Esophagus muscularis mucosa (tissue), 4 donors: Measurements from ENCODE around the gene GDA. TPM values are rescaled to one million over a fixed set of nuclear protein-coding genes. Genes with fewer than 3 reads are reported as not detected.

ENCODE experiments used
- DNase-seq: peaks from one replicate; pipeline ENCODE4 v3.0.0-alpha.2; 2017; ENCODE audit errors: extremely low spot score
- H3K27ac ChIP-seq, 4 donors: fragments of 200-600 bp; sonication (generic); replicated peaks in 1 of 4; 1 replicate in 3 of 4; 2 replicates in 1 of 4; pipeline ENCODE4 v1.5.1; 2016 to 2019; ENCODE audit warnings: mild to moderate bottlenecking in 1 of 4
- H3K27me3 ChIP-seq, 4 donors: fragments of 200-600 bp; sonication (generic); one replicate each; pipeline versions ENCODE4 v1.5.1 to v1.6.0; 2016 to 2019
- H3K36me3 ChIP-seq, 4 donors: fragments of 200-600 bp; sonication (generic); one replicate each; pipeline ENCODE4 v1.5.1; 2016 to 2019
- H3K4me1 ChIP-seq, 4 donors: fragments of 200-600 bp; sonication (generic); one replicate each; pipeline ENCODE4 v1.5.1; 2016 to 2019
- H3K4me3 ChIP-seq, 4 donors: fragments of 200-600 bp; sonication (generic); 1 replicate in 2 of 4; 2 replicates in 2 of 4; pipeline ENCODE4 v1.5.1; 2016 to 2019; ENCODE audit warnings: mild to moderate bottlenecking in 4 of 4, moderate library complexity in 1 of 4
- H3K9me3 ChIP-seq, 4 donors: fragments of 200-600 bp; sonication (generic); 1 replicate in 3 of 4; 2 replicates in 1 of 4; pipeline ENCODE4 v1.5.1; 2016 to 2019
- EP300 ChIP-seq: sonication (generic); formaldehyde crosslinking; IDR thresholded peaks from one replicate; pipeline ENCODE4 v1.6.1; 2017; ENCODE audit warnings: antibody characterized with exemption
- POLR2A ChIP-seq: fragments of 450-650 bp; IDR thresholded peaks from one replicate; pipeline ENCODE4 v1.6.1; 2017; ENCODE audit warnings: antibody characterized with exemption, moderate library complexity, mild to moderate bottlenecking, low read depth
- POLR2AphosphoS5 ChIP-seq, 2 donors: sonication (generic); formaldehyde crosslinking; IDR thresholded peaks; one replicate each; pipeline ENCODE4 v1.6.1; 2017; ENCODE audit warnings: antibody characterized with exemption in 2 of 2
- WGBS: methylation state at CpG from one replicate; pipeline ENCODE4 v1.1.5; 2018; 5-methylcytosine and 5-hydroxymethylcytosine counted together
- intact Hi-C: fragments of 100-400 bp; cut with DNase I; formaldehyde crosslinking; loops from one replicate; pipeline ENCODE4 v1.15.1; 2023
- total RNA-seq, 4 donors: library from RNA; depleted of rRNA; stranded (reverse); fragments of >200 nt; gene quantifications; one replicate each; pipeline versions ENCODE4 v1.1.0 to v1.2.1, GENCODE V29; 2016
- TF ChIP-seq, protein P1 (sequence below), 3 experiments: fragments of 200-600 bp in 2 of 3; fragments of 450-650 bp in 1 of 3; sonication (generic) in 2 of 3; IDR thresholded peaks; one replicate each; pipeline ENCODE4 v1.5.1; 2017 to 2019; ENCODE audit warnings: antibody characterized with exemption in 3 of 3, mild to moderate bottlenecking in 2 of 3, moderate library complexity in 1 of 3

GDA gene
- total RNA-seq, 4 donors from 2014 or later = not detected

GRCh38 chr9:72128526-72128925, 20.7 kb upstream of the GDA start:
- no peaks in the 10 kb centered on the region for H3K36me3 ChIP-seq
- H3K27me3 ChIP-seq = no peaks in the 10 kb centered on the region
- H3K4me3 ChIP-seq = no peak overlapping the region
- no peak for TF ChIP-seq EP300
- TF ChIP-seq POLR2A = no peak
- no peak for TF ChIP-seq POLR2AphosphoS5 (IDR thresholded peaks at IDR 0.05)
- TF ChIP-seq, protein P1, sequence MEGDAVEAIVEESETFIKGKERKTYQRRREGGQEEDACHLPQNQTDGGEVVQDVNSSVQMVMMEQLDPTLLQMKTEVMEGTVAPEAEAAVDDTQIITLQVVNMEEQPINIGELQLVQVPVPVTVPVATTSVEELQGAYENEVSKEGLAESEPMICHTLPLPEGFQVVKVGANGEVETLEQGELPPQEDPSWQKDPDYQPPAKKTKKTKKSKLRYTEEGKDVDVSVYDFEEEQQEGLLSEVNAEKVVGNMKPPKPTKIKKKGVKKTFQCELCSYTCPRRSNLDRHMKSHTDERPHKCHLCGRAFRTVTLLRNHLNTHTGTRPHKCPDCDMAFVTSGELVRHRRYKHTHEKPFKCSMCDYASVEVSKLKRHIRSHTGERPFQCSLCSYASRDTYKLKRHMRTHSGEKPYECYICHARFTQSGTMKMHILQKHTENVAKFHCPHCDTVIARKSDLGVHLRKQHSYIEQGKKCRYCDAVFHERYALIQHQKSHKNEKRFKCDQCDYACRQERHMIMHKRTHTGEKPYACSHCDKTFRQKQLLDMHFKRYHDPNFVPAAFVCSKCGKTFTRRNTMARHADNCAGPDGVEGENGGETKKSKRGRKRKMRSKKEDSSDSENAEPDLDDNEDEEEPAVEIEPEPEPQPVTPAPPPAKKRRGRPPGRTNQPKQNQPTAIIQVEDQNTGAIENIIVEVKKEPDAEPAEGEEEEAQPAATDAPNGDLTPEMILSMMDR (IDR thresholded peaks at IDR 0.05) = no peak
- no peak for DNase-seq
- no peaks in the 10 kb centered on the region for H3K4me1 ChIP-seq
- no peak overlapping the region for H3K27ac ChIP-seq
- intact Hi-C loops = no loop called here
- 51% methylated on average over 2 of the region's 2 CpGs for WGBS
- H3K9me3 ChIP-seq = no peaks in the 10 kb centered on the region

- no peaks in the 10 kb centered on the region for H3K4me1 ChIP-seq
- H3K27ac ChIP-seq = no peak overlapping the region
- no peak for DNase-seq
- H3K9me3 ChIP-seq = no peaks in the 10 kb centered on the region
- H3K36me3 ChIP-seq = no peaks in the 10 kb centered on the region
- no peak overlapping the region for H3K4me3 ChIP-seq
- TF ChIP-seq EP300 (no peak), POLR2AphosphoS5 (IDR thresholded peaks at IDR 0.05) (no peak)
- no peaks in the 10 kb centered on the region for H3K27me3 ChIP-seq
- WGBS = 65% methylated on average over 9 of the region's 9 CpGs
- intact Hi-C loops = no loop called here
Measured at GRCh38 chr9:72129271-72130156, 19.7 kb upstream of the GDA start.

GRCh38 chr9:72130321-72130720, 18.9 kb upstream of the GDA start:
- no peak for DNase-seq
- intact Hi-C loops = no loop called here
- no peak for TF ChIP-seq EP300
- no peak for TF ChIP-seq POLR2AphosphoS5 (IDR thresholded peaks at IDR 0.05)
- TF ChIP-seq, protein P1 (IDR thresholded peaks at IDR 0.05) = no peak
- no peak for TF ChIP-seq POLR2A

DNA sequence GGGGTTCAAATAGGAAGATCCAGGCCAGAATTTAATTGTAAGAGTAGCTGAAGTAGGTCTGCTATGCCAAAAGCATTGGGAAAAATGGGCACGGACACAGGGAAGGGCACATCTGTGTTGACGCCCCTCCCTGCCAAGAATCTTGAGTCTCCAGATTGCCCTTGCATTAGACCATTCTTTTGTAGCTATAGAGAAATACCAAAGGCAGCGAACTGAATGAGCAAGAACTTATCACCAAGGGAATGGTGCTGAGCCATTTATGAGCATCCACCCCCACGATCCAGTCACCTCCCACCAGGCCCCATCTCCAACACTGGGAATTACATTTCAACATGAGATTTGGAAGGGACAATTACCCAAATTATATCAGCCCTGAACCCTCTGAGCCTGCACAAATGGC, 18.0 kb upstream of the GDA start:
- Histone ChIP-seq H3K4me3 (no peak overlapping the region), H3K27me3 (no peaks in the 10 kb centered on the region), H3K27ac (no peak overlapping the region), H3K36me3 (no peaks in the 10 kb centered on the region), H3K9me3 (no peaks in the 10 kb centered on the region), H3K4me1 (no peaks in the 10 kb centered on the region)
- no peak for DNase-seq
- WGBS = 79% methylated on average over 4 of the region's 4 CpGs
- intact Hi-C loops = no loop called here
- TF ChIP-seq, protein P1 (IDR thresholded peaks at IDR 0.05) = no peak
- TF ChIP-seq EP300 = no peak
- TF ChIP-seq POLR2A = no peak
- no peak for TF ChIP-seq POLR2AphosphoS5 (IDR thresholded peaks at IDR 0.05)

More at GRCh38 chr9:72130321-72130720, 18.9 kb upstream of the GDA start:
- Histone ChIP-seq H3K36me3 (no peaks in the 10 kb centered on the region), H3K27me3 (no peaks in the 10 kb centered on the region), H3K4me3 (no peak overlapping the region), H3K4me1 (no peaks in the 10 kb centered on the region), H3K27ac (no peak overlapping the region), H3K9me3 (no peaks in the 10 kb centered on the region)

DNA sequence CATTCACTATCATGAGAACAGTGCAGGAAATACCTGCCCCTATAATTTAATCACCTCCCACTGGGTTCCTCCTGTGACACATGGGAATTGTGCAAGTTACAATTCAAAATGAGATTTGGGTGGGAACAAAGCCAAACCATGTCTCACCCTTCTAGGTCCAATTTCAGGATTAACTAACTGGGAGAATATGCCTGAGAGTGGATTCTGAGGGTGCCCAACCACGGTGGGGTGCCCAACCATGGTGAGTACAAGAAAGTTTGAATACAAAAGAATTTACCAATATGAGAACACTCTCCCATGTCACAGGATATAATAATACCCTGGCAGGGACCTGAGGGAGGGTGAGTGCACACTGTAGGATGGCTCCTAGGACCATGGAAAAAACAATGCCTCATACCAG, 17.2 kb upstream of the GDA start:
- intact Hi-C loops = no loop called here
- TF ChIP-seq EP300 (no peak), POLR2AphosphoS5 (IDR thresholded peaks at IDR 0.05) (no peak)
- 100% methylated on average over 1 of the region's 1 CpG for WGBS
- no peak for DNase-seq
- no peaks in the 10 kb centered on the region for H3K27me3 ChIP-seq
- no peaks in the 10 kb centered on the region for H3K4me1 ChIP-seq
- H3K27ac ChIP-seq = no peak overlapping the region
- no peaks in the 10 kb centered on the region for H3K9me3 ChIP-seq
- H3K4me3 ChIP-seq = no peak overlapping the region
- no peaks in the 10 kb centered on the region for H3K36me3 ChIP-seq
